Erythroblast (primary cell): Measurements from ENCODE around the gene FMN2.

Source experiments
- GATA1 ChIP-seq: IDR thresholded peaks from 2 replicates; pipeline ENCODE4 v1.6.1; 2011; ENCODE audit warnings: low read depth, mild to moderate bottlenecking, control low read depth, low read length, moderate library complexity
- POLR2A ChIP-seq: IDR thresholded peaks from 2 replicates; pipeline ENCODE4 v1.6.1; 2011; ENCODE audit warnings: mild to moderate bottlenecking, low read length

DNA sequence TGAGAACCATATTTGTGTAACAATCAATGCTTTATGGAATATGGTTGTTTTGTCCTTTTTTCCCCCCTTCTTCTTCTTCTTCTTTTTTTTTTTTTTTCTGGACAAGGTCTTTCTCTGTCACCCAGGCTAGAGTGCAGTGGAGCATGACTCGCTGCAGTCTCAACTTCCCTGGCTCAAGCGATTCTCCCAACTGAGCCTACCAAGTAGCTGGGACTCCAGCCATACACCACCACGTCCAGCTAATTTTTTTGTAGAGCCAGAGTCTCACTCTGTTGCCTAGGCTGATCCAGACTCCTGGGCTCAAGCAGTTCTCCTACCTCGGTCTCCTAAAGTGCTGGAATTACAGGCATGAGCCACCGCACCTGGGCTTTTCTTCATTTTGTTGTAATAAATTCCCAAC lies 86.7 kb downstream of the FMN2 start:
- TF ChIP-seq POLR2A (no peak), GATA1 (no peak)
